Globus pallidus (tissue), 1 donor: ENCODE data around the gene CDC42BPB.

Experiments used
- DNase-seq: peaks from one replicate; pipeline ENCODE4 v3.0.0-alpha.2; 2015; ENCODE audit warnings: low spot score

Gene CDC42BPB

GRCh38 chr14:103073876-103074728, 16.8 kb upstream of the CDC42BPB start:
- DNase-seq: no peak

- no peak for DNase-seq
Observed at GRCh38 chr14:103073367-103073875, 16.1 kb upstream of the CDC42BPB start.

- DNase-seq: no peak
Observed at GRCh38 chr14:103072595-103073366, 15.4 kb upstream of the CDC42BPB start.

GRCh38 chr14:103071544-103072251, 14.3 kb upstream of the CDC42BPB start:
- no peak for DNase-seq

- no peak for DNase-seq
Observed at GRCh38 chr14:103070971-103071542, 13.7 kb upstream of the CDC42BPB start.

- DNase-seq: no peak
Observed at GRCh38 chr14:103070263-103070885, 13.0 kb upstream of the CDC42BPB start.

GRCh38 chr14:103068351-103069073, 11.2 kb upstream of the CDC42BPB start:
- no peak for DNase-seq

GRCh38 chr14:103067231-103067954, 10.0 kb upstream of the CDC42BPB start:
- DNase-seq: no peak

- DNase-seq: no peak
Observed at GRCh38 chr14:103066399-103066798, 9.1 kb upstream of the CDC42BPB start.

GRCh38 chr14:103065861-103066260, 8.5 kb upstream of the CDC42BPB start:
- DNase-seq: no peak

GRCh38 chr14:103064978-103065377, 7.6 kb upstream of the CDC42BPB start:
- DNase-seq: no peak

GRCh38 chr14:103064436-103064835, 7.1 kb upstream of the CDC42BPB start:
- DNase-seq: no peak

- DNase-seq: no peak
Observed at GRCh38 chr14:103061482-103061976, 4.2 kb upstream of the CDC42BPB start.

- no peak for DNase-seq
Observed at GRCh38 chr14:103059556-103059955, 2.2 kb upstream of the CDC42BPB start.

- no peak for DNase-seq
Observed at GRCh38 chr14:103058164-103059055, 1.1 kb upstream of the CDC42BPB start.

GRCh38 chr14:103057028-103057371, 349 bp downstream of the CDC42BPB start:
- no peak for DNase-seq

GRCh38 chr14:103056322-103057027, 874 bp downstream of the CDC42BPB start:
- no peak for DNase-seq

- DNase-seq: no peak
Observed at GRCh38 chr14:103055695-103056094, 1.7 kb downstream of the CDC42BPB start.
